NCI-H748 treated with DMSO at 0.1 percent for 48 hours (cell line): ENCODE data around the gene ZNFX1.
"Not testable (repeated sequence)": the region's sequence is repeated elsewhere in the genome, so short reads cannot be mapped to it uniquely, and the experiment has no call there.

Experiments used
- DNase-seq: peaks from one replicate; lab custom pipeline; 2025; lab: John Stamatoyannopoulos, UW

ZNFX1 gene

DNA sequence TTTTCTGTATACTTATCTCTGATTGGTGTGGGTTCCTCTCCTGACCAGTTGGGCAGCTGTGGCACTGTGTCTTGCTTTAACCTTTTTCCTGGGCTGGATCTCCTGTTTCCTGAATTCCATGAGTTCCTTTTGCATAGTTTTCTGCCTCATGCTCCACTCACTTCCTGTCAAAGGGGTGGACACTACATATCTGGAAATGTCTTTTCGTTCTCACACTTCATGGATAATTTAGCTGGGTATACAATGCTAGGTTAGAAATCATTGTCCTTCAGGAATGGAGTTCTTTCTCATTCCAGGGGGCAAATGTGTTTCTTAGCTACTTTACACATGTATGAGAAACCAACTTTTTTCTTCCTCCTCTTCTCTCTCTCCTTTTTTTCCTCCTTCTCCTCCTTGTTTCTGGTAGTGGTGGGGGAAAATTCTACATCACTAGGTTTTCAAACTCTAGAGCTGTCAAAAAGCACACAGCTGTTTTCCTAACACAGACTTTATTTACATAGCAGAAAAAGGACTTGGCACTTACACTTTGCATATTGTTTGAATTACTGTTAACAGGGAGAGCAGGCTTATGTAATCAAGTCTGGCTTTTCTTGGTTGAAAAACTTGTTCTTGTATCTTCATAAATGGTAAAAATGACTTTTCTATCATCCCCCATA is 67.6 kb downstream of the ZNFX1 start:
- no peak for DNase-seq

- DNase-seq, result no peak
These were observed 70.8 kb downstream of the ZNFX1 start for GRCh38 chr20:49207076-49207475.

DNA sequence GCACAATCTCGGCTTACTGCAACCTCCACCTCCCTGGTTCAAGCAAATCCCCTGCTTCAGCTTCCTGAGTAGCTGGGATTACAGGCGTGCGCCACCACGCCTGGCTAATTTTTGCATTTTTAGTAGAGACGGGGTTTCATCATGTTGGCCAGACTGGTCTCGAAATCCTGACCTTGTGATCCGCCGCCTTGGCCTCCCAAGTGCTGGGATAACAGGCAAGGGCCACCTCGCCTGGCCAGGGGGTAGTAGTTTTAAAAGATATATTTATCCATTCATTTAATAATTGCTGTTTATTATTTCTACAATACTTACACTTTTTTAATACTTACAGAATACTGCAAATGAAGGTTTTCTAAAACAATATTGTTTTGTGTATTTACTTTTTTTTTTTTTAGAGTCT is 74.1 kb downstream of the ZNFX1 start:
- no peak for DNase-seq

- DNase-seq, result no peak
These were observed 74.8 kb downstream of the ZNFX1 start for GRCh38 chr20:49203011-49203410.

DNA sequence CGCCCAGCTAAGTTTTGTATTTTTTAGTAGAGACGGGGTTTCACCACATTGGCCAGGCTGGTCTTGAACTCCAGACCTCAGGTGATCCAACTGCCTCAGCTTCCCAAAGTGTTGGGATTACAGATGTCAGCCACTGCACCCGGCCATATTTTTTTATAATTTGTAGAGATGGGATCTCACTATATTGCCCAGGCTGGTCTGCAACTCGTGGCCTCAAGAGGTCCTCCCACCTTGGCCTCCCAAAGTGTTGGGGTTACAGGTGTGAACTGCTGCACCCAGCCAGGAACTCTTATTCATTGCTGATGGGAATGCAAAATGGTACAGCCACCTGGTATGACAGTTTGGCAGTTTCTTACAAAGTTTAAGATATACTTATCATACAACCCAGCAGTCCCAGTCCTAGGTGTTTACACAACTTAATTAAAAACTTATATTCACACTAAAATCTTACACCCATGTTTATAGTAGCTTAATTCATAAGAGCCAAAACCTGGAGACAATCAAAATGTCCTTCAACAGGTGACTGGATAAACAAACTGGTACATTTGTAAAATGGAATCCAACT is 78.0 kb downstream of the ZNFX1 start:
- DNase-seq, result no peak

DNA sequence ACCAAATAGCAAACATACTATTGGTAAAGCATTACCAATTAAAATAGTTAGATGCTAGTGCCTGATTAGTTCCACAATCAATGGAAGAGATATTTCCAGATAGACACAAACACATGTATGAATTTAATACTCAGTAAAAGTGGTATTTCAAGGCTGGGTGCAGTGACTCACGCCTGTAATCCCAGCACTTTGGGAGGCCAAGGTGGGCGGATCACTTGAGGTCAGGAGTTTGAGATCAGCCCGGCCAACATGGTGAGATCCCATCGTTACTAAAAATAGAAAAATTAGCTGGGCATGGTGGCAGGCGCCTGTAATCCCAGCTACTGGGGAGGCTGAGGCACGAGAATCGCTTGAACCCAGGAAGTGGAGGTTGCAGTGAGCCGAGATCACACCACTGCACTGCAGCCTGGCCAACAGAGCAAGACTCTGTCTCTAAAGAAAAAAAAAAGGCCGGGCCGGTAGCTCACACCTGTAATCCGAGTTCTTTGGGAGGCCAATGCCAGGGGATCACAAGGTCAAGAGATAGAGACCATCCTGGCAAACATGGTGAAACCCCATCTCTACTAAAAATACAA is 84.8 kb downstream of the ZNFX1 start:
- DNase-seq, result not testable (repeated sequence)
